Fibroblast of pulmonary artery (primary cell): ENCODE measurements around the gene CYP4B1.
A peak's percentile ranks its signal among the peaks of the same experiment; 100 is the strongest.
"Not testable (repeated sequence)": the region's sequence is repeated elsewhere in the genome, so short reads cannot be mapped to it uniquely, and the experiment has no call there.

ENCODE experiments used
- DNase-seq: peaks from one replicate; pipeline ENCODE4 v3.0.0-alpha.2; 2010; ENCODE audit warnings: low read depth
- H3K4me3 ChIP-seq: replicated peaks from 2 replicates; pipeline ENCODE4 v1.5.1; 2011; ENCODE audit warnings: low read depth, mild to moderate bottlenecking, control low read depth, low read length, moderate library complexity
- TF ChIP-seq, protein P1 (sequence below): IDR thresholded peaks from 2 replicates; pipeline ENCODE4 v1.5.1; 2011; ENCODE audit warnings: mild to moderate bottlenecking, control low read depth, low read length, inconsistent platforms; ENCODE audit errors: missing control alignments

CYP4B1 gene

DNA sequence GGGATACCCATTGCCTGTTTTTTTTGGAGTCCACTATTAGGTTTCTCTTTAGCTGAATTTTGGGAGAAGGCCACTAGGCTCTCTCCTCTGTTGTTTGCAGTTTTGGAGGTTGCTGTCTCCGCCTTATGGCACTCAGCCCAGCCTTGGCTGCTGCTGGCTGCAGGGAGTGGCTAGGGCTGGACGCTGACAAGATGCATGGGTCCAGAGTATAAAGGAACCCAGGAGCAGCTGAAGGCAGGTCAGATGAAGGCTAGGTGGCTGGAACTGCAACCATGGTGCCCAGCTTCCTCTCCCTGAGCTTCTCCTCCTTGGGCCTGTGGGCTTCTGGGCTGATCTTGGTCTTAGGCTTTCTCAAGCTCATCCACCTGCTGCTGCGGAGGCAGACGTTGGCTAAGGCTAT, at the start of gene CYP4B1:
TSS of gene CYP4B1 (plus strand) at position 237 of the 400 bp plus-strand sequence. CDS start at position 273, 36 bp downstream.
- no peak for DNase-seq
- no peak within 1 kb of the TSS for H3K4me3 ChIP-seq
- TF ChIP-seq, protein P1, sequence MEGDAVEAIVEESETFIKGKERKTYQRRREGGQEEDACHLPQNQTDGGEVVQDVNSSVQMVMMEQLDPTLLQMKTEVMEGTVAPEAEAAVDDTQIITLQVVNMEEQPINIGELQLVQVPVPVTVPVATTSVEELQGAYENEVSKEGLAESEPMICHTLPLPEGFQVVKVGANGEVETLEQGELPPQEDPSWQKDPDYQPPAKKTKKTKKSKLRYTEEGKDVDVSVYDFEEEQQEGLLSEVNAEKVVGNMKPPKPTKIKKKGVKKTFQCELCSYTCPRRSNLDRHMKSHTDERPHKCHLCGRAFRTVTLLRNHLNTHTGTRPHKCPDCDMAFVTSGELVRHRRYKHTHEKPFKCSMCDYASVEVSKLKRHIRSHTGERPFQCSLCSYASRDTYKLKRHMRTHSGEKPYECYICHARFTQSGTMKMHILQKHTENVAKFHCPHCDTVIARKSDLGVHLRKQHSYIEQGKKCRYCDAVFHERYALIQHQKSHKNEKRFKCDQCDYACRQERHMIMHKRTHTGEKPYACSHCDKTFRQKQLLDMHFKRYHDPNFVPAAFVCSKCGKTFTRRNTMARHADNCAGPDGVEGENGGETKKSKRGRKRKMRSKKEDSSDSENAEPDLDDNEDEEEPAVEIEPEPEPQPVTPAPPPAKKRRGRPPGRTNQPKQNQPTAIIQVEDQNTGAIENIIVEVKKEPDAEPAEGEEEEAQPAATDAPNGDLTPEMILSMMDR = no peak

DNA sequence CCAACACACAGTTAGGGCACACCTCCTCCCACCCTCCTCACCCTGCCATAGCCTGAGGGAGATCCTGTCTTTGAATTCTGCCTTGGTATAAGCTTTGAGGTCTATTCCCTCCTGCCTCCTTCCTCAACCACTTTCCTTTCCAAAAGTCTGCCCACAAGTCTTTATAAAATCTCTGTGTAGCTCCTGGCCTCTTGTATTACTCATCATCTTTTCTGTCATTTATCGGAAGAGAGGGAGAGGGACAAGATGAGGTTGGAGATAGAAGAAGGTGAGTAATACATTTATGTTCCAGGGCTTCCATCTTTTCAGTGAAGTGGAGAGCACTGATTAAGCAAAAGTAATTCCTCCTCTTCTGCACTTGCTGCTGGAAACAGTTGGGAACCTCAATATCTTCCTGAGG, 49.4 kb upstream of the CYP4B1 start:
- DNase-seq = no peak
- TF ChIP-seq, protein P1 = no peak
- no peak overlapping the region for H3K4me3 ChIP-seq

DNA sequence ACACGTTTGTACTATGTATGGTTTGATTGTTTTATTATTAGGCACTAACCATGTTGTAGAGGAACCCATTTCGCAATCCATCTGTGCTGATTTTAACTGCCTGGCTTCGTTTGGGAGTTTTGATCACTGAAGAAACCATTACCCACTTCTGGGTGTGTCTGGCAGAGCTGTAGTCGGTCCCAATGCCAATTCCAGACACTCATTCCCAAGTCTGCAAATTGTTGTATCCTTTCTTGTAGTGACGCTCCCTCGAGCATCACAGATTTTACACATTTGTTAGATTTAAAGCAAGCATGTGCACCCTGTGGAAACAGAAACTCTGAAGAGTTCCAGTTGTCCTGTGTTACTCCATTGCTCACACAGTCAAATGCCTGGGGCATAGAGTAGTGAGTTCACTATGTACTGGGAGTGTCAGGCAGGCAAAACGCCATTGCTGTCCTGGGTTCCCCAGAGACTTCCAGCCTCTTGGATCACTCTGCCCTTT, 48.9 kb upstream of the CYP4B1 start:
- TF ChIP-seq, protein P1 = no peak
- peak; percentile 11 for DNase-seq
- H3K4me3 ChIP-seq = no peak overlapping the region

DNA sequence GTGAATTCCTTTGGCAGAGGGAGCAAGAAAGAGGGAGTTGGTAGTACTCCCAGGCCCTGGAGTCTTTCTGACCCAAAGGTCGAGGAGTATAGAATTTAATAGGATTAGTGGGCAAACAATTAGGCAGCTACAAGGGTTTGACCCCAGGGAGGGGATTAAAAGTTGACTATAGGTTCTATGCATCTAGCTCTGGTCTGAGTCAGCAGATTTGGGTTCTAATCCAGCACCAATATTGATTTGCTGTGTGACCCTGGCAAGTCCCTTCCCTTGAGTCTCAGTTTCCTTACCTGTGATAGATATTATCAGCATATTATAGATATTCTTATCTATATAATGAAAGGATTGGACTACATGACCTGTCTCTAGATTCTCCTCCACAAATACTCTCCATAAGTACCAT, 44.9 kb upstream of the CYP4B1 start:
- no peak for DNase-seq
- TF ChIP-seq, protein P1 = no peak
- no peak overlapping the region for H3K4me3 ChIP-seq

DNA sequence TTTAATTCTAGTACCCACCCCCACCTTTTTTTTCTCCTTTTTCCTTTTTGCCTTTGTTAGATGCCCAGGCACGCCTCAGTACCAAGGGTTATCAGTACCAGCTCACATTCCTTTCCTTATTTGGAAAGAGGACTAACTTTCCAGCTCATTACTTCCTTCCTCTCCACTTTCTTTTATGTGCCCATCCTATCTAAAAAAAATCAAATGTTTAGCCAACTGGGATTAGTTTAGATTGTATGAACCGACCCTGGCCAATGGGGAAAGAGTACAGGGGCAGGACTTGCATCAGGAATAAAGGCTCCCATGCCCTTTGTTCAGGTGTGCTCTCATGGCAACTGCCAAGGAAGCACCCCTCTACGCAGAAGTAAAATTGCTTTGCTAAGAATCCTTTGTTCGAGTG, 44.1 kb upstream of the CYP4B1 start:
- H3K4me3 ChIP-seq, DNase-seq: not testable (repeated sequence)

DNA sequence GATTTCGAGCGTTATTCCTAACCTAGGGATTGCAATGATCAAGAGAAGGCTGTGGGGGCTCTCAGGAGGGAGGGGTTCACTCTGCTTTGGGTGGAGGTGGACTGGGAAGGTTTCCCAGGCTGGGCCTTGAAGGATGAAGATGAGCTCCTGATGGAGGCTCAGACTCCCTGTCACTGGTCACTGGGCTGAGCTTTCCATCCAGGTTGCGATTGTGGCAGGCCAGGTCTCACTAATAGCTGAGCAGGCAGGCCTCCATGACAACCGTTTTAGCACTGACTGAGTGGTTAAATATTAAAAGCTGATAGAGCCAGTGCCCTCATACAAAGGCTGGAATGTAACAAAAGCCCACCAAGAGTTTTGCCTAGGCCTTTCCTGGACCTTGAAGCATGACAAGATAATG, 43.7 kb upstream of the CYP4B1 start:
- TF ChIP-seq, protein P1 = no peak
- H3K4me3 ChIP-seq = no peak overlapping the region
- DNase-seq = no peak

DNA sequence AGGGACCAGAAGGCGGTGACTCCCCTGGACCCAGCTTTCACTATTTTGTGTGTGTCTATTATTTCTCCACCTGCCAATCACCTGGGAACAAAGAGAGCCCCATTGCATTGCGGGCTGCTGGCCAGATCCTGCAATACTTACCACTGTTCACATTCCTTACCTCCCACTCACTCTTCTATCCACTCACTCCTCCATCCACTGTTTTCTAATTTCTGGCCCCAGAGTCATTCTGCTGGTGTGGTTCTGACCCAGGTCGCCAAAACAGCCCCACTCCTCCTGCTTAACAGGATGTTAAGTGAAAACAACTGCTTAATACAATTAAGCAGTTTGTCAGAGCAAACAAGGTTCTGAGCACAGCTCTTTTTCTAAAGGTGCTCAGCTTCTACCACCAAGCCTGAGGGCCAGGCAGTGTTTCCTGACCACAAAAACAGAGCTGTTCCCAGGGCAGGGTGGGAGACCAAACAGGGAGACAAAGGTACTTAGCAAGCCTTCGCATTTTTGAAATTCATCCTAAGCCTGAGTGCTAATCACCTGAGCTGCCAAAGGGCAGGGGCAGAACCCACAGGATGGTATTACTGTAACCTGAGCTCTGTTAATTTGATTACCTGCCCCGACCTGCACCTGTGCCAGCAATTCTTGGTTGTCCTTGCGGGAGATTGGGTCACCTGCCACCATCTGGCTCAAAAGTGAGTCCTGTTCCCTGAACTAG, 41.4 kb upstream of the CYP4B1 start:
- DNase-seq = peak; percentile 49
- H3K4me3 ChIP-seq = no peak overlapping the region
- TF ChIP-seq, protein P1 = no peak
